ENCODE results near the gene PDE7B.

PDE7B gene

GRCh38 chr6:136034422-136034821 is 182.9 kb downstream of the PDE7B start:
- no peak for DNase-seq (ENCODE audit: low spot score)

GRCh38 chr6:136035378-136036070 is 184.0 kb downstream of the PDE7B start:
- no peak for DNase-seq (ENCODE audit: low spot score)

- DNase-seq (ENCODE audit: low spot score), result no peak
These were observed 184.5 kb downstream of the PDE7B start for GRCh38 chr6:136036071-136036380.

- no peak for DNase-seq (ENCODE audit: low spot score)
These were observed 185.1 kb downstream of the PDE7B start for GRCh38 chr6:136036601-136037000.

GRCh38 chr6:136037242-136037875 is 185.9 kb downstream of the PDE7B start:
- no peak for DNase-seq (ENCODE audit: low spot score)

- no peak for DNase-seq (ENCODE audit: low spot score)
These were observed 186.5 kb downstream of the PDE7B start for GRCh38 chr6:136037876-136038460.

- no peak for DNase-seq (ENCODE audit: low spot score)
These were observed 187.0 kb downstream of the PDE7B start for GRCh38 chr6:136038531-136038930.

- DNase-seq (ENCODE audit: low spot score), result no peak
These were observed 187.7 kb downstream of the PDE7B start for GRCh38 chr6:136039185-136039584.

- no peak for DNase-seq (ENCODE audit: low spot score)
These were observed 199.0 kb downstream of the PDE7B start for GRCh38 chr6:136050475-136050874.

GRCh38 chr6:136051140-136051775 is 199.8 kb downstream of the PDE7B start:
- no peak for DNase-seq (ENCODE audit: low spot score)

GRCh38 chr6:136052031-136052430 is 200.5 kb downstream of the PDE7B start:
- DNase-seq (ENCODE audit: low spot score), result no peak

- DNase-seq (ENCODE audit: low spot score), result no peak
These were observed 207.4 kb downstream of the PDE7B start for GRCh38 chr6:136058852-136059251.

- DNase-seq (ENCODE audit: low spot score), result peak; percentile 18
These were observed 207.8 kb downstream of the PDE7B start for GRCh38 chr6:136059308-136059707.

- DNase-seq (ENCODE audit: low spot score), result no peak
These were observed 208.6 kb downstream of the PDE7B start for GRCh38 chr6:136060052-136060451.

GRCh38 chr6:136060759-136061158 is 209.3 kb downstream of the PDE7B start:
- no peak for DNase-seq (ENCODE audit: low spot score)

GRCh38 chr6:136061701-136062100 is 210.2 kb downstream of the PDE7B start:
- no peak for DNase-seq (ENCODE audit: low spot score)

GRCh38 chr6:136063096-136063495 is 211.6 kb downstream of the PDE7B start:
- no peak for DNase-seq (ENCODE audit: low spot score)

- DNase-seq (ENCODE audit: low spot score), result no peak
These were observed 214.5 kb downstream of the PDE7B start for GRCh38 chr6:136066005-136066404.

GRCh38 chr6:136067731-136068341 is 216.3 kb downstream of the PDE7B start:
- peak; percentile 61 for DNase-seq (ENCODE audit: low spot score)

- DNase-seq (ENCODE audit: low spot score), result no peak
These were observed 217.6 kb downstream of the PDE7B start for GRCh38 chr6:136069119-136069518.

- no peak for DNase-seq (ENCODE audit: low spot score)
These were observed 219.3 kb downstream of the PDE7B start for GRCh38 chr6:136070815-136071214.

- no peak for DNase-seq (ENCODE audit: low spot score)
These were observed 221.2 kb downstream of the PDE7B start for GRCh38 chr6:136072691-136073090.

GRCh38 chr6:136073216-136073615 is 221.7 kb downstream of the PDE7B start:
- no peak for DNase-seq (ENCODE audit: low spot score)

Data from iPS-NIHi11 (cell line).